KMS-11 (cell line): Measurements from ENCODE around the gene TCF12.

Source experiments
- H2AFZ ChIP-seq: fragments of 200-600 bp; sonication (generic); 2 replicates; pipeline ENCODE4 v1.6.1; 2016; ENCODE audit warnings: antibody characterized with exemption, mixed run types, low read depth
- H3K27ac ChIP-seq: fragments of 200-600 bp; sonication (generic); 2 replicates; pipeline ENCODE4 v1.6.1; 2016; ENCODE audit warnings: mild to moderate bottlenecking, mixed run types
- H3K27me3 ChIP-seq: fragments of 200-600 bp; sonication (generic); 2 replicates; pipeline ENCODE4 v1.6.1; 2017; ENCODE audit warnings: mild to moderate bottlenecking, low read depth, mixed run types, moderate library complexity; ENCODE audit not compliant: insufficient read depth
- H3K36me3 ChIP-seq: fragments of 200-600 bp; sonication (generic); 2 replicates; pipeline ENCODE4 v1.6.1; 2017; ENCODE audit warnings: mild to moderate bottlenecking, mixed run types; ENCODE audit not compliant: insufficient read depth
- H3K4me1 ChIP-seq: fragments of 200-600 bp; sonication (generic); 2 replicates; pipeline ENCODE4 v1.6.1; 2016; ENCODE audit warnings: mild to moderate bottlenecking, low read depth, mixed run types; ENCODE audit not compliant: poor library complexity, severe bottlenecking
- H3K4me2 ChIP-seq: fragments of 200-600 bp; sonication (generic); 2 replicates; pipeline ENCODE4 v1.7.0; 2016; ENCODE audit warnings: mild to moderate bottlenecking, mixed run types
- H3K4me3 ChIP-seq: fragments of 200-600 bp; sonication (generic); IDR thresholded peaks from 2 replicates; pipeline ENCODE4 v1.6.1; 2017; ENCODE audit warnings: low read depth, low read length, mixed read lengths; ENCODE audit not compliant: insufficient read depth
- H3K79me2 ChIP-seq: fragments of 200-600 bp; sonication (generic); 2 replicates; pipeline ENCODE4 v1.6.1; 2016; ENCODE audit warnings: low read depth, mixed run types; ENCODE audit not compliant: insufficient read depth
- H3K9ac ChIP-seq: fragments of 200-600 bp; sonication (generic); 2 replicates; pipeline ENCODE4 v1.6.1; 2016; ENCODE audit warnings: mild to moderate bottlenecking, mixed run types
- H4K20me1 ChIP-seq: fragments of 200-600 bp; sonication (generic); 2 replicates; pipeline ENCODE4 v1.6.1; 2016; ENCODE audit warnings: mild to moderate bottlenecking, mixed run types; ENCODE audit not compliant: insufficient read depth
- CTCF ChIP-seq: fragments of 200-600 bp; sonication (generic); conservative IDR thresholded peaks from 2 replicates; pipeline ENCODE4 v1.6.1; 2017; ENCODE audit warnings: low read depth, mild to moderate bottlenecking, antibody characterized with exemption, low read length, moderate library complexity, mixed read lengths

The TCF12 gene

DNA sequence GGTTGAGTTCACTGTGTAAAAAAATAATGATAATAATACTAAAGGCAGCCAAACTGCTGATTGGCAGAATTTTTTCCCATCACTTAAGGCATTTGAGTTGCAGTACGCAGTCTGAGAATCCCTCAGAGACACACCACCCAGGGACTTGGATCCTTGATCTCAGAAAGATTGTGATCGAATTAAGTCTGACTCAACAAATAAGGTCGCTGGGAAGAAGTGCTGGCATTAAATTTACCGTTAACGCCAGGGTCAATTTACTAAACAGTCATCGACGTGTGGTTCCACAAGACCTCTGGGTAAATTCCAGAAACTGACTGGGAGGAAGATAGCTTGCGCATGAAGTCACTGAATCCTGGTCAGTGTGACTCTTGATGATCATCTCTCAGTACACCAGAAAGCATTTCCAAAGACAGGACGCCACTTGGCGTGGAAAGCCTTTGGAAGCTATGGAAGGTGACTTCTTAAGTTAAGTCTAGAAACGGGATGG is 409.6 kb downstream of the TCF12 start:
- H3K79me2 ChIP-seq, result no peaks in the 10 kb centered on the region
- no peak overlapping the region for H3K9ac ChIP-seq
- no peaks in the 10 kb centered on the region for H3K4me1 ChIP-seq
- H3K4me3 ChIP-seq, result no peak overlapping the region
- no peaks in the 10 kb centered on the region for H3K27me3 ChIP-seq
- no peak overlapping the region for H2AFZ ChIP-seq
- H3K4me2 ChIP-seq, result no peak overlapping the region
- H3K36me3 ChIP-seq, result no peaks in the 10 kb centered on the region
- H3K27ac ChIP-seq, result no peak overlapping the region
- no peaks in the 10 kb centered on the region for H4K20me1 ChIP-seq
- no peak for TF ChIP-seq CTCF

DNA sequence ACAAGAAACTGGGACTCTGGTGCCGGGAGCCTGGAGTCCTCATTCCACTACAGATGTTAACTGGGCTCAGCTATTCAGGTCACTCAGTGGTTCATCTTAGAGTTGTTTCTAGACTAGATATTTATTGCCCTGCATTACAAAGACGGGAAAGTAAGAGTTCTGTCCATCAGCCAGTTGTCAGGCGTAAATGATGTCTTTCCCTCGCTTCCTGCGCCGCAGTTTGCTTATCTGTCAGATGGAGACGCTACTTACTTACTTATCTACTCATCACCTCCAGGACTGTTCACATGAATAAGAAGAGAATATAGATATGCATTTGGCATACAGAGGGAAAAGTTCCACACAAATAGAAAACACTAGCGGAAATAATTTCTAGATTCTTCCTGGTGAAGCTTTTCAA is 410.0 kb downstream of the TCF12 start:
- Histone ChIP-seq H4K20me1 (no peaks in the 10 kb centered on the region), H3K27ac (no peak overlapping the region), H3K4me1 (no peaks in the 10 kb centered on the region), H3K36me3 (no peaks in the 10 kb centered on the region), H3K4me2 (no peak overlapping the region), H3K4me3 (no peak overlapping the region), H3K79me2 (no peaks in the 10 kb centered on the region), H3K27me3 (no peaks in the 10 kb centered on the region), H2AFZ (no peak overlapping the region), H3K9ac (no peak overlapping the region)
- TF ChIP-seq CTCF, result no peak

DNA sequence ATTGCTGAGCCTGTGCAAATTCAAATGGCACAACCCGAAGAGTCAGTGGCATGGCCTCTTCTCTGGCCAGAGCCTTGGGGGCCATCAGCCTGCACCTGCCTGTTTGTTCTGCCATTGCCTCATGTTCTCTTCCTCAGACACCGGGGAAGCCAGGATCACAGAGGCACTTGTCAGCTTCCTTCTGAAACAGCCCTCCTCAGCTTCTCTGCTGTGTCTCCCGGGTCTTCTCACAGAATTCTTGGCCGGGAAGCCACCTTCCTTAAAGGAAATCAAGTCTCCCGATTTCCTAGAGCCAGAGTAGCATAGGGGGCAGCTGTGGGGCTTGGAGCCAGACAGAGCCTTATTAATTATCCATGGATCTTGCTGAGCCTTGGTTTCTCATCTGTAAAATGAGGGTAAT is 410.5 kb downstream of the TCF12 start:
- no peaks in the 10 kb centered on the region for H4K20me1 ChIP-seq
- H3K27me3 ChIP-seq, result no peaks in the 10 kb centered on the region
- no peaks in the 10 kb centered on the region for H3K36me3 ChIP-seq
- no peak overlapping the region for H3K4me3 ChIP-seq
- H3K4me2 ChIP-seq, result no peak overlapping the region
- H2AFZ ChIP-seq, result no peak overlapping the region
- no peak for TF ChIP-seq CTCF
- H3K27ac ChIP-seq, result no peak overlapping the region
- no peaks in the 10 kb centered on the region for H3K79me2 ChIP-seq
- no peak overlapping the region for H3K9ac ChIP-seq
- no peaks in the 10 kb centered on the region for H3K4me1 ChIP-seq

DNA sequence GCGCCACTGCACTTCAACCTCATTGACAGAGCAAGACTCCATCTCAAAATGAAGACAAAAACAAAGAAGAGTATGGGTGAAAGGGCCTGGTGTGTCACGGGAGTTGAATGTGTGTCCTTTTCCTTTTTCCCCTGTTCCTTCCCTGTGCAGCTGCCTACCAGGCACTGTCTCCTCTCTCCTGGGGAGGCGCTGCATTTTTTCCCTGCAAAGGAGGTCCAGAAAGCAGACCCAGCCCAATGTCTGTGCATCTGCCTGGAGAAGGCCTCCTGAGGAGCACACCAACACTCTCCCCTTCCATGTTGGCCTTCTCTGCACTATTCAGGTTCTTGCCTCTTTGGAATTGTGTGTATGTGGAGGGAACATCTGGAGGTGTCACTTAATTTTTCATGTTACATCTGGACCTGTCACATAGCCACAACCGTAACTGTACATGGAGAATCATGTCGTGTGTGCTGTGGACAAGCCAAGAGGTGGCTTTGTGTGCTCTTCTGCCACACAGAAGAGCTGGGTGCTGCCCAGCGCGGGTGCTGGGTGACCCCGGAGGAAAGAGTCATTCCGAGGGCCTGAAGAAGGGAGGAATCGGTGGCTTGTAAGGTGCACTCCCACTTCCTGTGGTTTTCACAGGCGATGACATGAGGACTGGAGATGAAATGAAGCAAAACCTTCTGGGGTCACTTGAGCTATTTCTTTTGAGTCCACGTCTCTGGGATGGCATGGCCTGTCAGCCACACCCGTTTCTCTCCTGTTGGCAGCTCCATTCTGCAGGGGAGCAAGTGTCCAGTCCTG is 411.3 kb downstream of the TCF12 start:
- H3K36me3 ChIP-seq, result no peaks in the 10 kb centered on the region
- H3K79me2 ChIP-seq, result no peaks in the 10 kb centered on the region
- H3K27me3 ChIP-seq, result no peaks in the 10 kb centered on the region
- TF ChIP-seq CTCF, result no peak
- no peak overlapping the region for H2AFZ ChIP-seq
- H4K20me1 ChIP-seq, result no peaks in the 10 kb centered on the region
- H3K4me1 ChIP-seq, result no peaks in the 10 kb centered on the region
- H3K9ac ChIP-seq, result no peak overlapping the region
- no peak overlapping the region for H3K4me3 ChIP-seq
- no peak overlapping the region for H3K4me2 ChIP-seq
- no peak overlapping the region for H3K27ac ChIP-seq
